NCI-H446 treated with DMSO at 0.1 percent for 48 hours (cell line): Measurements from ENCODE around the gene SLC16A3.

Experiments used
- DNase-seq: peaks from one replicate; lab custom pipeline; 2025; lab: John Stamatoyannopoulos, UW

The SLC16A3 gene

GRCh38 chr17:82223517-82223916, 5.3 kb upstream of the SLC16A3 start:
- DNase-seq, result no peak

- no peak for DNase-seq
Observed at GRCh38 chr17:82224666-82225065, 4.2 kb upstream of the SLC16A3 start.

GRCh38 chr17:82225368-82226029, 3.3 kb upstream of the SLC16A3 start:
- no peak for DNase-seq

- no peak for DNase-seq
Observed at GRCh38 chr17:82226146-82226808, 2.6 kb upstream of the SLC16A3 start.

- DNase-seq, result no peak
Observed at GRCh38 chr17:82226809-82227628, 1.8 kb upstream of the SLC16A3 start.

- no peak for DNase-seq
Observed at GRCh38 chr17:82227629-82228277, 1.1 kb upstream of the SLC16A3 start.

GRCh38 chr17:82228278-82228841, 482 bp upstream of the SLC16A3 start:
- no peak for DNase-seq

- DNase-seq, result no peak
Observed at GRCh38 chr17:82229698-82230608, 1.1 kb downstream of the SLC16A3 start.

- no peak for DNase-seq
Observed at GRCh38 chr17:82230609-82231311, 1.9 kb downstream of the SLC16A3 start.

GRCh38 chr17:82231312-82231561, 2.4 kb downstream of the SLC16A3 start:
- DNase-seq, result no peak

GRCh38 chr17:82231562-82232321, 2.9 kb downstream of the SLC16A3 start:
- DNase-seq, result no peak

- no peak for DNase-seq
Observed at GRCh38 chr17:82232322-82232820, 3.5 kb downstream of the SLC16A3 start.

- DNase-seq, result no peak
Observed at GRCh38 chr17:82232876-82233785, 4.3 kb downstream of the SLC16A3 start.

- no peak for DNase-seq
Observed at GRCh38 chr17:82234211-82235055, 5.6 kb downstream of the SLC16A3 start.

GRCh38 chr17:82235056-82235774, 6.4 kb downstream of the SLC16A3 start:
- no peak for DNase-seq

GRCh38 chr17:82235775-82236141, 6.9 kb downstream of the SLC16A3 start:
- DNase-seq, result no peak
